ENCODE data around the gene SCN7A. TPM values are rescaled to one million over a fixed set of nuclear protein-coding genes. Genes with fewer than 3 reads are reported as not detected.

Gene SCN7A
- total and polyA plus RNA-seq, 11 donors: 2.6 to 46.3 (median 14.0) TPM

DNA sequence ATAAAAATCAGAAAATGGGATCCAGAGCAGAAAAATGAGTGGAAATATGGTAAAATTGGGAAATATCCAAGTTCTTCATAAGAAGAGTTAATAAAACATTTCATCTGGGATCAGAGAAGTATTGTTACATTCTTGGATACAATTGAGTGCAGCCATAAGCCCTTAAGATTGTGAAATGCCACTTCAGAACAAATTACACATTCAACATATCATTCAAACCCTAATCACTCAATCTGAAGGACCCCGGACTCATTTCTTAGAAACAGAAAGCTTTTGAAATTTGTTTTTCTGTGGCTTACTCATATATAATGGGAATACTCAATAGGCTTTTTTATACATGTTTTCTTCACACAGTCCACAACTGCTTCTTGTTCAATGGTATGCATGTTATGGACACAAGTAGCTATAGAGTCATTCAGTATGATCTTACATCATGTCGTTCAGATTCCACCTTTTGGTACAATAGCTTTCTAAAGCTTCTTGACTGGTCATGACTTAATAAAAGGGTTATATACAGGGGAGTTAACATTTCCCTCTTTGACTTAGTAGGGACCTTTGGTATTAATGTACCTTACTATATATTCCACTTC is 39.9 kb downstream of the SCN7A start:
- 68 to 79% (median 74%) methylated on average over 2 of the region's 2 CpGs for WGBS, 4 donors
- intact Hi-C loops (cut with DNase I): no loop called here
- no peak for ATAC-seq

DNA sequence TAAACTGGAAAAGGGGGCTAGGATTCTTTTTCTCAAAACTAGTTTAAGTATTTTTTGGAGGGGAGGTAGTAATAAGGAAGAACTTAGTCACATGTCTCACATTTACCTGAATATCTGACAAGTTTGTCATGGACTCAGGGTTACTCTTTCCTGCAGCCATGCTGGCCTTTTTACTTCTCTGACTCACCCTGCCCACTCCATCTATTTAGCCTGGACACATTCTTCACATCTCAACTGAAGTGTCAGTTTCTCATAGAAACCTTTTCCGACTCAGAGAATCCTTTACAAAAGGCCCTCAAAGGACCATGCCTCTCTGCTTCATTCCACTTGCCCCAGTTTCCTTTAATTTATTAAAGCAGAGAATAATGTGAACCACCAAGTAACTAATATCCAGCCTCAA is 42.6 kb downstream of the SCN7A start:
- no peak for TF ChIP-seq POLR2A (IDR thresholded peaks at IDR 0.05)
- TF ChIP-seq, protein P1, sequence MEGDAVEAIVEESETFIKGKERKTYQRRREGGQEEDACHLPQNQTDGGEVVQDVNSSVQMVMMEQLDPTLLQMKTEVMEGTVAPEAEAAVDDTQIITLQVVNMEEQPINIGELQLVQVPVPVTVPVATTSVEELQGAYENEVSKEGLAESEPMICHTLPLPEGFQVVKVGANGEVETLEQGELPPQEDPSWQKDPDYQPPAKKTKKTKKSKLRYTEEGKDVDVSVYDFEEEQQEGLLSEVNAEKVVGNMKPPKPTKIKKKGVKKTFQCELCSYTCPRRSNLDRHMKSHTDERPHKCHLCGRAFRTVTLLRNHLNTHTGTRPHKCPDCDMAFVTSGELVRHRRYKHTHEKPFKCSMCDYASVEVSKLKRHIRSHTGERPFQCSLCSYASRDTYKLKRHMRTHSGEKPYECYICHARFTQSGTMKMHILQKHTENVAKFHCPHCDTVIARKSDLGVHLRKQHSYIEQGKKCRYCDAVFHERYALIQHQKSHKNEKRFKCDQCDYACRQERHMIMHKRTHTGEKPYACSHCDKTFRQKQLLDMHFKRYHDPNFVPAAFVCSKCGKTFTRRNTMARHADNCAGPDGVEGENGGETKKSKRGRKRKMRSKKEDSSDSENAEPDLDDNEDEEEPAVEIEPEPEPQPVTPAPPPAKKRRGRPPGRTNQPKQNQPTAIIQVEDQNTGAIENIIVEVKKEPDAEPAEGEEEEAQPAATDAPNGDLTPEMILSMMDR (IDR thresholded peaks at IDR 0.05): no peak

More for the DNA sequence above, 39.9 kb downstream of the SCN7A start:
- Histone ChIP-seq H3K4me1 (no peaks in the 10 kb centered on the region), H3K4me3 (no peak overlapping the region), H3K27me3 (no peaks in the 10 kb centered on the region), H3K9me3 (no peaks in the 10 kb centered on the region), H3K27ac (no peak overlapping the region), H3K36me3 (peaks cover 0 to 22% (median 0%) of the 10 kb centered on the region in 9 donors)
- TF ChIP-seq POLR2A (IDR thresholded peaks at IDR 0.05): no peak
- TF ChIP-seq, protein P1 (IDR thresholded peaks at IDR 0.05): no peak
- no peak for DNase-seq

DNA sequence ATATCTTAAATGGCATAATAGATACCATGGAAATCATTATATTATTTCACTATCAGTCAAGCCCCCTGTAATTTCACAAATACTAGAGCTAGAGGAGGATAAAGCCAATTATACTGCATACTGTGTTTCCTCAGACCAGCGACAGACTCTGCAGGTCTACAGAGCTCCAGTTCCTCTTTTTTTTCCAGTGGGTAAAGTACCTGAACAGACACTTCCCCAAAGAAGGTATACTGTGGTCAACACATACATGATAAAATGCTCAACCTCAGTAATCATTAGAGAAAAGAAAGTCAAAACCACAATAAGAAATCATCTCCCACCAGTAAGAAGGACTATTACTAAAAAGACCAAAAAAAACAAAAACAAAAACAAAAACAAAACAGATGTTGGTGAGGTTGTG is 44.6 kb downstream of the SCN7A start:
- H3K36me3 ChIP-seq: peaks cover 0 to 24% (median 0%) of the 10 kb centered on the region in 9 donors
- TF ChIP-seq, protein P1 (IDR thresholded peaks at IDR 0.05): no peak
- no peak for TF ChIP-seq POLR2A (IDR thresholded peaks at IDR 0.05)
- H3K4me3 ChIP-seq: no peak overlapping the region
- H3K27me3 ChIP-seq: no peaks in the 10 kb centered on the region
- no peaks in the 10 kb centered on the region for H3K9me3 ChIP-seq
- intact Hi-C loops (cut with DNase I): no loop called here
- ATAC-seq (no peak), DNase-seq (no peak)
- H3K27ac ChIP-seq: no peak overlapping the region
- WGBS, 4 donors: 54 to 86% (median 64%) methylated on average over 1 of the region's 1 CpG
- no peaks in the 10 kb centered on the region for H3K4me1 ChIP-seq

More for the DNA sequence above, 42.6 kb downstream of the SCN7A start:
- DNase-seq (no peak), ATAC-seq (no peak)
- no peak overlapping the region for H3K4me3 ChIP-seq
- H3K36me3 ChIP-seq: peaks cover 0 to 30% (median 0%) of the 10 kb centered on the region in 9 donors
- no peaks in the 10 kb centered on the region for H3K4me1 ChIP-seq
- no peak overlapping the region for H3K27ac ChIP-seq
- no peaks in the 10 kb centered on the region for H3K27me3 ChIP-seq
- no peaks in the 10 kb centered on the region for H3K9me3 ChIP-seq
- 85 to 91% (median 88%) methylated on average over 1 of the region's 1 CpG for WGBS, 4 donors
- intact Hi-C loops (cut with DNase I): no loop called here

DNA sequence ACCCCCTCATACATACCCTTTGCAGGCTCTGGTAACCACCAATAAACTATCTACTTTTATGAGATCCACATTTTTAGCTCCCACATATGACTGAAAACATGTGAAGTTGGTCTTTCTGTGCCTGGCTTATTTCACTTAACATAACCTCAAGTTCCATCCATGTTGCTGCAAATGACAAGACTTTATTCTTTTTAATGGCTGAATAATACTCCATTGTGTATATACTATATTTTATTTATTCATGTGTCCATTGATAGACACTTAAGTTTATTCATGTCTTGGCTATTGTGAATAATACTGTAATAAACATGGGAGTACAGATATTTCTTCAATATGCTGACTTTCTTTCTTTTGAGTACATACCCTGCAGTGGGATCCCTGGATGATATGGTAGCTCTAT is 45.9 kb downstream of the SCN7A start:
- Histone ChIP-seq H3K4me1 (no peaks in the 10 kb centered on the region), H3K27me3 (no peaks in the 10 kb centered on the region), H3K9me3 (no peaks in the 10 kb centered on the region), H3K36me3 (peaks cover 0 to 30% (median 3%) of the 10 kb centered on the region in 9 donors), H3K27ac (no peak overlapping the region), H3K4me3 (no peak overlapping the region)
- ATAC-seq: no peak
- no peak for DNase-seq
- TF ChIP-seq POLR2A (IDR thresholded peaks at IDR 0.05): no peak
- TF ChIP-seq, protein P1 (IDR thresholded peaks at IDR 0.05): no peak
- intact Hi-C loops (cut with DNase I): no loop called here
